Skeletal muscle tissue (tissue), 4 donors: ENCODE data around the gene CCDC17. TPM values are rescaled to one million over a fixed set of nuclear protein-coding genes. Genes with fewer than 3 reads are reported as not detected.

Source experiments
- H3K27ac ChIP-seq: one replicate; pipeline ENCODE4 v1.7.0; 2013; ENCODE audit warnings: mild to moderate bottlenecking, low read depth, low read length, inconsistent platforms
- H3K27me3 ChIP-seq, 3 donors: one replicate each; pipeline ENCODE4 v1.7.0; 2013; ENCODE audit warnings: low read length in 3 of 3; ENCODE audit not compliant: control insufficient read depth in 3 of 3, insufficient read depth in 3 of 3
- H3K36me3 ChIP-seq, 3 donors: one replicate each; pipeline ENCODE4 v1.7.0; 2013; ENCODE audit warnings: low read length in 3 of 3; ENCODE audit not compliant: control insufficient read depth in 3 of 3, insufficient read depth in 3 of 3
- H3K4me1 ChIP-seq, 3 donors: one replicate each; pipeline ENCODE4 v1.7.0; 2013; ENCODE audit warnings: low read length in 3 of 3, mild to moderate bottlenecking in 3 of 3; ENCODE audit not compliant: control insufficient read depth in 3 of 3, insufficient read depth in 3 of 3
- H3K4me3 ChIP-seq, 3 donors: one replicate each; pipeline ENCODE4 v1.7.0; 2013; ENCODE audit warnings: low read length in 3 of 3
- H3K9ac ChIP-seq, 3 donors: one replicate each; pipeline ENCODE4 v1.7.0; 2013; ENCODE audit warnings: low read length in 3 of 3, mild to moderate bottlenecking in 3 of 3, moderate library complexity in 2 of 3, low read depth in 1 of 3
- H3K9me3 ChIP-seq, 3 donors: one replicate each; pipeline ENCODE4 v1.7.0; 2013; ENCODE audit warnings: low read length in 3 of 3; ENCODE audit not compliant: control insufficient read depth in 3 of 3
- total RNA-seq: library from RNA; depleted of rRNA; stranded (reverse); fragments of >200 nt; gene quantifications from one replicate; pipeline ENCODE4 v1.2.3, GENCODE V29; 2014
- donor health status: Osteomylitis.

The CCDC17 gene
- total RNA-seq, 1 donor from 2014 or later, result 0.52 TPM

GRCh38 chr1:45656573-45657226 lies 32.8 kb upstream of the CCDC17 start:
- H3K27me3 ChIP-seq, result no peaks in the 10 kb centered on the region
- H3K4me1 ChIP-seq, result peaks cover 0 to 6% (median 0%) of the 10 kb centered on the region in 3 donors
- H3K4me3 ChIP-seq, result no peak overlapping the region
- peaks cover 42 to 71% (median 63%) of the 10 kb centered on the region in 3 donors for H3K36me3 ChIP-seq
- H3K9ac ChIP-seq, result no peak overlapping the region
- no peaks in the 10 kb centered on the region for H3K9me3 ChIP-seq
- H3K27ac ChIP-seq, result no peak overlapping the region

GRCh38 chr1:45654540-45655280 lies 30.9 kb upstream of the CCDC17 start:
- no peak overlapping the region for H3K27ac ChIP-seq
- peaks cover 46 to 76% (median 71%) of the 10 kb centered on the region in 3 donors for H3K36me3 ChIP-seq
- no peaks in the 10 kb centered on the region for H3K9me3 ChIP-seq
- H3K9ac ChIP-seq, result no peak overlapping the region
- no peaks in the 10 kb centered on the region for H3K27me3 ChIP-seq
- peaks cover 6 to 8% (median 6%) of the 10 kb centered on the region in 3 donors for H3K4me1 ChIP-seq
- H3K4me3 ChIP-seq, result no peak overlapping the region

GRCh38 chr1:45647248-45648021 lies 23.6 kb upstream of the CCDC17 start:
- peaks cover 7 to 39% (median 22%) of the 10 kb centered on the region in 3 donors for H3K36me3 ChIP-seq
- no peak overlapping the region for H3K9ac ChIP-seq
- peaks cover 6% of the 10 kb centered on the region in 3 donors for H3K4me1 ChIP-seq
- H3K27ac ChIP-seq, result no peak overlapping the region
- H3K4me3 ChIP-seq, result no peak overlapping the region
- H3K27me3 ChIP-seq, result no peaks in the 10 kb centered on the region
- no peaks in the 10 kb centered on the region for H3K9me3 ChIP-seq

- no peaks in the 10 kb centered on the region for H3K9me3 ChIP-seq
- no peaks in the 10 kb centered on the region for H3K27me3 ChIP-seq
- H3K4me1 ChIP-seq, result no peaks in the 10 kb centered on the region
- no peak overlapping the region for H3K4me3 ChIP-seq
- no peak overlapping the region for H3K27ac ChIP-seq
- H3K36me3 ChIP-seq, result peaks cover 10 to 43% (median 35%) of the 10 kb centered on the region in 3 donors
- H3K9ac ChIP-seq, result no peak overlapping the region
Measured at GRCh38 chr1:45644661-45645060, 20.8 kb upstream of the CCDC17 start.

GRCh38 chr1:45643978-45644377 lies 20.1 kb upstream of the CCDC17 start:
- Histone ChIP-seq H3K36me3 (peaks cover 14 to 43% (median 38%) of the 10 kb centered on the region in 3 donors), H3K9ac (no peak overlapping the region), H3K27ac (no peak overlapping the region), H3K4me1 (no peaks in the 10 kb centered on the region), H3K4me3 (no peak overlapping the region), H3K9me3 (no peaks in the 10 kb centered on the region), H3K27me3 (no peaks in the 10 kb centered on the region)

DNA sequence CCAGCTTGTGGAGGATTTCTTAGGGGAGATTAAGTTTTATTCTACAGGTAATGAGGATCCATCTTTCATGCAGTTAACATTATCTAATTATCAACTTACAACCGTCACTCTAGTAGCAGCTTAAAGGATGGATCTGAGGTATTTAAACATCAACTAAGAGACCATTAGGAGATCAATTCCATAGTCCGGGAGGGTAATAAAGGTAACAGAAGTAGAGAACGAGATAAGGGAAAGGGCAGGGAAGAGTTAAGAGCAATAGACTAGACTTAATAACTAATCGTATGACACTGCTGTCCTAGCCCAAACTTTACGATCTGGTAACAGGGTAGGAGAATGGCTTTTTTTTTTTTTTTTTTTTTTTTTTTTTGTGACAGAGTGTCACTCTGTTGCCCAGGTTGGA lies 19.5 kb upstream of the CCDC17 start:
- H3K9ac ChIP-seq, result no peak overlapping the region
- no peak overlapping the region for H3K27ac ChIP-seq
- peaks cover 17 to 46% (median 41%) of the 10 kb centered on the region in 3 donors for H3K36me3 ChIP-seq
- no peaks in the 10 kb centered on the region for H3K4me1 ChIP-seq
- H3K4me3 ChIP-seq, result no peak overlapping the region
- no peaks in the 10 kb centered on the region for H3K9me3 ChIP-seq
- H3K27me3 ChIP-seq, result no peaks in the 10 kb centered on the region

GRCh38 chr1:45640293-45640692 lies 16.4 kb upstream of the CCDC17 start:
- Histone ChIP-seq H3K4me3 (no peak overlapping the region), H3K9me3 (no peaks in the 10 kb centered on the region), H3K27ac (no peak overlapping the region), H3K36me3 (peaks cover 24 to 48% (median 39%) of the 10 kb centered on the region in 3 donors), H3K27me3 (no peaks in the 10 kb centered on the region), H3K9ac (no peak overlapping the region), H3K4me1 (no peaks in the 10 kb centered on the region)

- H3K36me3 ChIP-seq, result peaks cover 49 to 64% (median 64%) of the 10 kb centered on the region in 3 donors
- no peaks in the 10 kb centered on the region for H3K9me3 ChIP-seq
- no peaks in the 10 kb centered on the region for H3K4me1 ChIP-seq
- H3K27me3 ChIP-seq, result no peaks in the 10 kb centered on the region
- H3K4me3 ChIP-seq, result no peak overlapping the region
- H3K27ac ChIP-seq, result no peak overlapping the region
- H3K9ac ChIP-seq, result no peak overlapping the region
Measured at GRCh38 chr1:45635211-45635610, 11.4 kb upstream of the CCDC17 start.

GRCh38 chr1:45630429-45630828 lies 6.6 kb upstream of the CCDC17 start:
- H3K27me3 ChIP-seq, result no peaks in the 10 kb centered on the region

More at GRCh38 chr1:45630429-45630828, 6.6 kb upstream of the CCDC17 start:
- Histone ChIP-seq H3K4me3 (no peak overlapping the region), H3K9ac (no peak overlapping the region), H3K36me3 (peaks cover 58 to 72% (median 70%) of the 10 kb centered on the region in 3 donors), H3K27ac (no peak overlapping the region), H3K4me1 (no peaks in the 10 kb centered on the region), H3K9me3 (no peaks in the 10 kb centered on the region)
